Caco-2 (cell line): ENCODE results near the gene UBN2. TPM values are rescaled to one million over a fixed set of nuclear protein-coding genes. Genes with fewer than 3 reads are reported as not detected.
"Not testable (repeated sequence)": the region's sequence is repeated elsewhere in the genome, so short reads cannot be mapped to it uniquely, and the experiment has no call there.

Source experiments
- BruUV-seq: library from RNA; stranded (reverse); fragments of 400-500 nt; replicated peaks from 2 replicates; lab custom pipeline; 2021; lab: Mats Ljungman, UMichigan
- CTCF ChIA-PET: fragments of 300-600 bp; sonication (Branson Sonifier 250); formaldehyde crosslinking; loops from one replicate; lab custom pipeline; 2022; ENCODE audit warnings: antibody characterized with exemption; lab: Charles Lee
- POLR2A ChIA-PET: fragments of 300-600 bp; sonication (Branson Sonifier 250); formaldehyde crosslinking; loops from one replicate; lab custom pipeline; 2022; ENCODE audit warnings: antibody characterized with exemption; lab: Charles Lee
- DNase-seq, 2 experiments: peaks; one replicate each; pipeline versions ENCODE4 v3.0.0 to v3.0.0-alpha.2; 2020 to 2022
- H3K27me3 ChIP-seq: replicated peaks from 2 replicates; pipeline ENCODE4 v1.6.0; 2011; ENCODE audit warnings: low read length; ENCODE audit not compliant: control insufficient read depth, insufficient read depth
- H3K36me3 ChIP-seq: 2 replicates; pipeline ENCODE4 v1.5.1; 2011; ENCODE audit warnings: low read length; ENCODE audit not compliant: control insufficient read depth, insufficient read depth
- H3K4me1 ChIP-seq: fragments of 250-450 bp; sonication (Bioruptor Pico); 2 replicates; pipeline ENCODE4 v1.5.1; 2020; ENCODE audit warnings: mild to moderate bottlenecking
- H3K4me3 ChIP-seq: 2 replicates; pipeline ENCODE4 v1.5.1; 2011; ENCODE audit warnings: low read depth, mild to moderate bottlenecking, control low read depth, low read length
- H3K9me3 ChIP-seq: fragments of 250-450 bp; sonication (Bioruptor Pico); 2 replicates; pipeline ENCODE4 v1.5.1; 2020; ENCODE audit warnings: mild to moderate bottlenecking, moderate library complexity
- H3K27ac Mint-ChIP-seq: one replicate; pipeline ENCODE4 v1.8.0; 2022; ENCODE audit warnings: mixed read lengths; ENCODE audit not compliant: unreplicated experiment
- H3K27me3 Mint-ChIP-seq: one replicate; pipeline ENCODE4 v1.8.0; 2022; ENCODE audit warnings: mixed read lengths; ENCODE audit not compliant: insufficient read depth, unreplicated experiment
- H3K36me3 Mint-ChIP-seq: one replicate; pipeline ENCODE4 v1.8.0; 2022; ENCODE audit warnings: mild to moderate bottlenecking, mixed read lengths; ENCODE audit not compliant: insufficient read depth, unreplicated experiment
- H3K4me1 Mint-ChIP-seq: one replicate; pipeline ENCODE4 v1.8.0; 2022; ENCODE audit warnings: low read depth, mixed read lengths; ENCODE audit not compliant: unreplicated experiment
- H3K4me3 Mint-ChIP-seq: one replicate; pipeline ENCODE4 v1.8.0; 2022; ENCODE audit warnings: mild to moderate bottlenecking, moderate library complexity, mixed read lengths; ENCODE audit not compliant: unreplicated experiment
- H3K9me3 Mint-ChIP-seq: one replicate; pipeline ENCODE4 v1.8.0; 2022; ENCODE audit warnings: mixed read lengths; ENCODE audit not compliant: unreplicated experiment
- intact Hi-C: fragments of 100-400 bp; cut with micrococcal nuclease; formaldehyde crosslinking; loops from one replicate; pipeline ENCODE4 v1.10.0; 2022; ENCODE audit not compliant: unreplicated experiment
- total RNA-seq: library from RNA; stranded (reverse); gene quantifications from 2 replicates; pipeline ENCODE4 v1.2.3, GENCODE V29; 2022
- TF ChIP-seq, protein P1 (sequence below), 2 experiments: fragments of 200-600 bp in 1 of 2; IDR thresholded peaks; 1 replicate in 1 of 2; 2 replicates in 1 of 2; pipeline versions ENCODE4 v1.5.1 to v1.8.0; 2011 to 2022; ENCODE audit warnings: antibody characterized with exemption in 1 of 2, control low read depth in 1 of 2, inconsistent platforms in 1 of 2, low read depth in 1 of 2, low read length in 1 of 2, mild to moderate bottlenecking in 1 of 2, moderate library complexity in 1 of 2; ENCODE audit not compliant: insufficient read depth in 1 of 2, severe bottlenecking in 1 of 2, unreplicated experiment in 1 of 2

UBN2 gene
- total RNA-seq, 1 experiment from 2014 or later, result 21.3 TPM

DNA sequence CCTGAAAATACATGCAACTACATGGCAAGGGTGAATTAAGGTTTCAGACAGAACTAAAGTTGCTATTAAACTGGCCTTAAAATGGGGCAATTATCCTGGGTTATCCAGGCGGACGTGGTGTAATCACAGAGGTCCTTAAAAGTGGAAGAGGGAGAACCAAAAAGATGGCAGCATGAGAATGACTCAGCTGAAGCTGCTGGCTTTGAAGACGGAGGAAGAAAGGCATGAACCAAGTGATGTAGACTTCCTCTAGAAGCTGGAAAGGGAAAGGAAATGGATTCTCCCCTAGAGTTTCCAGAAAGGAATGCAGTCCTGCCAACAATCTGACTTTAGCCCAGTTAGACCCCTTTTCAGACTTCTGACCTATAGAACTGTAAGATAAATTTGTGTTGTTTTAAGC lies 27.0 kb upstream of the UBN2 start:
- Mint-ChIP-seq H3K27me3 (no peaks in the 10 kb centered on the region), H3K4me3 (no peak overlapping the region), H3K36me3 (peaks cover 5% of the 10 kb centered on the region), H3K4me1 (no peaks in the 10 kb centered on the region), H3K27ac (no peak overlapping the region), H3K9me3 (peaks cover 25% of the 10 kb centered on the region)
- intact Hi-C loops, result no loop called here
- DNase-seq, result no peak
- H3K4me3 ChIP-seq, result no peak overlapping the region
- H3K4me1 ChIP-seq, result no peaks in the 10 kb centered on the region
- no peaks in the 10 kb centered on the region for H3K27me3 ChIP-seq
- H3K36me3 ChIP-seq, result no peaks in the 10 kb centered on the region
- H3K9me3 ChIP-seq, result peaks cover 16% of the 10 kb centered on the region
- BruUV-seq, result no TSS peak
- TF ChIP-seq, protein P1, sequence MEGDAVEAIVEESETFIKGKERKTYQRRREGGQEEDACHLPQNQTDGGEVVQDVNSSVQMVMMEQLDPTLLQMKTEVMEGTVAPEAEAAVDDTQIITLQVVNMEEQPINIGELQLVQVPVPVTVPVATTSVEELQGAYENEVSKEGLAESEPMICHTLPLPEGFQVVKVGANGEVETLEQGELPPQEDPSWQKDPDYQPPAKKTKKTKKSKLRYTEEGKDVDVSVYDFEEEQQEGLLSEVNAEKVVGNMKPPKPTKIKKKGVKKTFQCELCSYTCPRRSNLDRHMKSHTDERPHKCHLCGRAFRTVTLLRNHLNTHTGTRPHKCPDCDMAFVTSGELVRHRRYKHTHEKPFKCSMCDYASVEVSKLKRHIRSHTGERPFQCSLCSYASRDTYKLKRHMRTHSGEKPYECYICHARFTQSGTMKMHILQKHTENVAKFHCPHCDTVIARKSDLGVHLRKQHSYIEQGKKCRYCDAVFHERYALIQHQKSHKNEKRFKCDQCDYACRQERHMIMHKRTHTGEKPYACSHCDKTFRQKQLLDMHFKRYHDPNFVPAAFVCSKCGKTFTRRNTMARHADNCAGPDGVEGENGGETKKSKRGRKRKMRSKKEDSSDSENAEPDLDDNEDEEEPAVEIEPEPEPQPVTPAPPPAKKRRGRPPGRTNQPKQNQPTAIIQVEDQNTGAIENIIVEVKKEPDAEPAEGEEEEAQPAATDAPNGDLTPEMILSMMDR (IDR thresholded peaks at IDR 0.05; ENCODE audit: insufficient read depth in 1 of 2, low read depth in 1 of 2, low read length in 1 of 2, severe bottlenecking in 1 of 2, unreplicated experiment in 1 of 2), result no peak
- POLR2A ChIA-PET, result no interaction called here
- CTCF ChIA-PET, result no interaction called here

DNA sequence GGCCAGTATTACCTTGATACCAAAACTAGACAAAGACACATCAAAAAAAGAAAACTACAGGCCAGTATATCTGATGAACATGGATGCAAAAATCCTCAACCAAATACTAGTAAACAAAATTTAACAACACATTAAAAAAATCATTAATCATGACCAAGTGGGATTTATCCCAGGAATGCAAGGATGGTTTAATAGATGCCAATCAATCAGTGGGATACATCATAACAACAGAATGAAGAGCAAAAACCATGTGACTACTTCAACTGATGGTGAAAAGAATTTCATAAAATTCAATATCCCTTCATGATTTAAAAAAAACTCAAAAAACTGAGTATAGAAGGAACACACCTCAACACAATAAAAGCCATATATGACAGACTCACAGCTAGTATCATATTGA lies 25.2 kb upstream of the UBN2 start:
- no TSS peak for BruUV-seq
- Histone ChIP-seq H3K4me1 (no peaks in the 10 kb centered on the region), H3K4me3 (no peak overlapping the region), H3K36me3 (no peaks in the 10 kb centered on the region), H3K9me3 (peaks cover 16% of the 10 kb centered on the region), H3K27me3 (no peaks in the 10 kb centered on the region)
- CTCF ChIA-PET, result no interaction called here
- TF ChIP-seq, protein P1 (IDR thresholded peaks at IDR 0.05; ENCODE audit: insufficient read depth in 1 of 2, low read depth in 1 of 2, low read length in 1 of 2, severe bottlenecking in 1 of 2, unreplicated experiment in 1 of 2), result no peak
- no peaks in the 10 kb centered on the region for H3K4me1 Mint-ChIP-seq
- H3K9me3 Mint-ChIP-seq, result peaks cover 34% of the 10 kb centered on the region
- POLR2A ChIA-PET, result no interaction called here
- peaks cover 13% of the 10 kb centered on the region for H3K27me3 Mint-ChIP-seq
- no peak overlapping the region for H3K27ac Mint-ChIP-seq
- intact Hi-C loops, result no loop called here
- DNase-seq, result no peak
- H3K36me3 Mint-ChIP-seq, result peaks cover 5% of the 10 kb centered on the region
- H3K4me3 Mint-ChIP-seq, result no peak overlapping the region

DNA sequence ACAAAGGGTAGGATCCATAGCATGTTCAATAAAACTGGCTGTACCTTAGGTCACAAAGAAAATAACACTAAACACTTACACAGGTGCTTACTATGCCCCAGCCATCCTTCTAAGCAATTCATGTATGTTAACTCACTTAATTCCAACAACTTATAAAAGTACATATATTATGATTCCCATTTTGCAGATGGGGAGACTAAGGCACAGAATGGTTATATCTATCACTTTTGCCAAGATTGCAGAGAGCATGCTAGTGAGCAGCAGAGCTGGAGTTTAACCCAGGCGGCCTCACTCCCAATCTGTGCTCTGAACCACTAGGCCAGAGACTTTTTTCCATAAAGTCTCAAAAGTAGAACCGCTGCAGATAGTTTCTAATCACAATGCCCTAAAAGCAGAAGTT lies 18.9 kb upstream of the UBN2 start:
- ChIA-PET POLR2A (no interaction called here), CTCF (no interaction called here)
- Histone ChIP-seq H3K9me3 (no peaks in the 10 kb centered on the region), H3K4me3 (no peak overlapping the region), H3K27me3 (no peaks in the 10 kb centered on the region), H3K4me1 (no peaks in the 10 kb centered on the region), H3K36me3 (no peaks in the 10 kb centered on the region)
- intact Hi-C loops, result no loop called here
- no peak for DNase-seq
- Mint-ChIP-seq H3K27ac (no peak overlapping the region), H3K9me3 (peaks cover 12% of the 10 kb centered on the region), H3K36me3 (no peaks in the 10 kb centered on the region), H3K4me3 (no peak overlapping the region), H3K27me3 (peaks cover 17% of the 10 kb centered on the region), H3K4me1 (no peaks in the 10 kb centered on the region)
- TF ChIP-seq, protein P1 (IDR thresholded peaks at IDR 0.05; ENCODE audit: insufficient read depth in 1 of 2, low read depth in 1 of 2, low read length in 1 of 2, severe bottlenecking in 1 of 2, unreplicated experiment in 1 of 2), result no peak
- BruUV-seq, result no TSS peak

DNA sequence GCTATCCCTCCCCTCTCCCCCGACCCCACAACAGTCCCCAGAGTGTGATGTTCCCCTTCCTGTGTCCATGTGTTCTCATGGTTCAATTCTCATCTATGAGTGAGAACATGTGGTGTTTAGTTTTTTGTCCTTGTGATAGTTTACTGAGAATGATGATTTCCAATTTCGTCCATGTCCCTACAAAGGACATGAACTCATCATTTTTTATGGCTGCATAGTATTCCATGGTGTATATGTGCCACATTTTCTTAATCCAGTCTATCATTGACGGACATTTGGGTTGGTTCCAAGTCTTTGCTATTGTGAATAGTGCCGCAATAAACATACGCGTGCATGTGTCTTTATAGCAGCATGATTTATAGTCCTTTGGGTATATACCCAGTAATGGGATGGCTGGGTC lies 17.5 kb upstream of the UBN2 start:
- H3K4me3 Mint-ChIP-seq, H3K9me3 ChIP-seq, H3K36me3 ChIP-seq, intact Hi-C loops, H3K27ac Mint-ChIP-seq, H3K36me3 Mint-ChIP-seq, H3K4me1 Mint-ChIP-seq, DNase-seq, CTCF ChIA-PET, H3K9me3 Mint-ChIP-seq, POLR2A ChIA-PET, H3K4me3 ChIP-seq, BruUV-seq, H3K27me3 ChIP-seq, H3K4me1 ChIP-seq: not testable (repeated sequence)
- peaks cover 17% of the 10 kb centered on the region for H3K27me3 Mint-ChIP-seq
